ENCODE measurements around the gene KCNT2. TPM values are rescaled to one million over a fixed set of nuclear protein-coding genes. Genes with fewer than 3 reads are reported as not detected.

The KCNT2 gene
- total and polyA plus RNA-seq, 9 of the 15 experiments (the other 6 are each of a cell fraction or from before 2014, with no cell fraction given) = 0.13 to 0.73 (median 0.28) TPM

GRCh38 chr1:196546272-196547111, 61.7 kb downstream of the KCNT2 start (continued):
- TF ChIP-seq ZFP91 (CRISPR knock-in tag; IDR thresholded peaks at IDR 0.05) = no peak
- peak; percentile 83; the same call in 1 of the 2 replicates for TF ChIP-seq ZEB2 (IDR thresholded peaks at IDR 0.05)
- TF ChIP-seq CREM (IDR thresholded peaks at IDR 0.05; ENCODE audit: low read depth) = no peak
- TF ChIP-seq ZFX (CRISPR knock-in tag; IDR thresholded peaks at IDR 0.05) = no peak
- TF ChIP-seq ZNF408 (CRISPR knock-in tag; IDR thresholded peaks at IDR 0.05; ENCODE audit: low read depth) = no peak
- no peak for TF ChIP-seq ATF1 (CRISPR knock-in tag; IDR thresholded peaks at IDR 0.05)
- peak; percentile 39; the same call in 1 of the 2 replicates for TF ChIP-seq ATF1 (tag; IDR thresholded peaks at IDR 0.05)
- no peak for TF ChIP-seq ID3 (CRISPR knock-in tag; IDR thresholded peaks at IDR 0.05)
- peak; percentile 97 for TF ChIP-seq ID3 (tag; IDR thresholded peaks at IDR 0.05)
- peak; percentile 33; the same call in 1 of the 2 replicates for TF ChIP-seq ATF4 (CRISPR knock-in tag; IDR thresholded peaks at IDR 0.05)
- TF ChIP-seq PTTG1 (tag; IDR thresholded peaks at IDR 0.05; ENCODE audit: low read depth) = no peak
- no peak for TF ChIP-seq ZNF212 (CRISPR knock-in tag; IDR thresholded peaks at IDR 0.05)
- TF ChIP-seq JUNB (CRISPR knock-in tag; conservative IDR thresholded peaks at IDR 0.05) = no peak
- TF ChIP-seq ZNF224 (CRISPR knock-in tag; IDR thresholded peaks at IDR 0.05) = no peak
- TF ChIP-seq STAT5A (IDR thresholded peaks at IDR 0.05; ENCODE audit: borderline replicate concordance, low read length) = peak; percentile 62; the same call in 1 of the 2 replicates
- TF ChIP-seq PML (IDR thresholded peaks at IDR 0.05; ENCODE audit: low read length) = peak; percentile 85; the same call in 1 of the 2 replicates
- TF ChIP-seq XRCC4 (IDR thresholded peaks at IDR 0.05; ENCODE audit: extremely low read depth, insufficient read depth, insufficient read length) = no peak
- no peak for TF ChIP-seq NR3C1 (CRISPR knock-in tag; IDR thresholded peaks at IDR 0.05)
- TF ChIP-seq MEIS2 (IDR thresholded peaks at IDR 0.05; ENCODE audit: partially characterized antibody) = peak; percentile 90
- TF ChIP-seq RAD21 (CRISPR knock-in tag; conservative IDR thresholded peaks at IDR 0.05 in 1 of 2, IDR thresholded peaks at IDR 0.05 in 1 of 2) = peak; percentile 3 to 24; a peak in 2 of 4 replicates
- TF ChIP-seq SMAD4 (CRISPR knock-in tag; conservative IDR thresholded peaks at IDR 0.05) = peak; percentile 23; the same call in 1 of the 2 replicates
- peak; percentile 78 for TF ChIP-seq CBFA2T2 (conservative IDR thresholded peaks at IDR 0.05)
- TF ChIP-seq ZNF133 (CRISPR knock-in tag; IDR thresholded peaks at IDR 0.05) = no peak
- no peak for TF ChIP-seq ZNF583 (CRISPR knock-in tag; IDR thresholded peaks at IDR 0.05)
- TF ChIP-seq LEF1 (IDR thresholded peaks at IDR 0.05) = peak; percentile 48; the same call in 1 of the 2 replicates
- TF ChIP-seq CEBPG (CRISPR knock-in tag; IDR thresholded peaks at IDR 0.05) = no peak
- TF ChIP-seq CEBPG (tag; conservative IDR thresholded peaks at IDR 0.05 in 1 of 2, IDR thresholded peaks at IDR 0.05 in 1 of 2) = peak in 1 of 2 experiments; percentile 80; a peak in 3 of 4 replicates
- peak; percentile 75 for TF ChIP-seq KLF16 (IDR thresholded peaks at IDR 0.05)
